Epithelial cell of esophagus (primary cell): ENCODE results near the gene SPAG4.
A peak's percentile ranks its signal among the peaks of the same experiment; 100 is the strongest.

Source experiments
- DNase-seq: peaks from one replicate; pipeline ENCODE4 v3.0.0; 2010; ENCODE audit warnings: low read depth
- H3K4me3 ChIP-seq: 2 replicates; pipeline ENCODE4 v1.5.1; 2011; ENCODE audit warnings: mild to moderate bottlenecking, low read length, control low read depth
- CTCF ChIP-seq: IDR thresholded peaks from 2 replicates; pipeline ENCODE4 v1.5.1; 2011; ENCODE audit warnings: low read depth, mild to moderate bottlenecking, low read length, control low read depth, inconsistent platforms; ENCODE audit not compliant: insufficient read depth; ENCODE audit errors: missing control alignments

Gene SPAG4

GRCh38 chr20:35616465-35617396, 1.1 kb downstream of the SPAG4 start:
- no peak for TF ChIP-seq CTCF
- H3K4me3 ChIP-seq, result peak overlapping the region; percentile 64
- DNase-seq, result peak; percentile 83

- H3K4me3 ChIP-seq, result peak overlapping the region; percentile 64
- DNase-seq, result peak; percentile 63
- TF ChIP-seq CTCF, result peak; percentile 46
These were observed 2.0 kb downstream of the SPAG4 start for GRCh38 chr20:35617397-35618262.

- peak; percentile 50 for DNase-seq
- H3K4me3 ChIP-seq, result peak overlapping the region; percentile 64
These were observed 2.9 kb downstream of the SPAG4 start for GRCh38 chr20:35618263-35619131.

GRCh38 chr20:35619196-35620095, 3.8 kb downstream of the SPAG4 start:
- peak; percentile 21 for TF ChIP-seq CTCF
- peak; percentile 90 for DNase-seq
- peak overlapping the region; percentile 64 for H3K4me3 ChIP-seq

More at GRCh38 chr20:35618263-35619131, 2.9 kb downstream of the SPAG4 start:
- no peak for TF ChIP-seq CTCF

- no peak overlapping the region for H3K4me3 ChIP-seq
- no peak for TF ChIP-seq CTCF
These were observed 5.4 kb downstream of the SPAG4 start for GRCh38 chr20:35620818-35621559.

More at GRCh38 chr20:35620818-35621559, 5.4 kb downstream of the SPAG4 start:
- DNase-seq, result no peak
